HG03108 (cell line): ENCODE data around the gene CRIP3.
"Not testable (repeated sequence)": the region's sequence is repeated elsewhere in the genome, so short reads cannot be mapped to it uniquely, and the experiment has no call there.

Source experiments
- ATAC-seq: cut with Tn5 transposase; IDR thresholded peaks from one replicate; pipeline ENCODE4 v1.9.1; 2021; ENCODE audit warnings: moderate library complexity; ENCODE audit not compliant: unreplicated experiment

Gene CRIP3

GRCh38 chr6:43308101-43308989 is at the start of gene CRIP3:
Gene CRIP3, minus strand, starts transcription at chr6:43308826. Its CDS starts 34 bp downstream, at chr6:43308792.
- peak; percentile 53 for ATAC-seq

GRCh38 chr6:43355862-43356590 is 47.4 kb upstream of the CRIP3 start:
- ATAC-seq: no peak

GRCh38 chr6:43351951-43352350 is 43.3 kb upstream of the CRIP3 start:
- not testable (repeated sequence) for ATAC-seq

- ATAC-seq: no peak
Measured at GRCh38 chr6:43347444-43347843, 38.8 kb upstream of the CRIP3 start.

GRCh38 chr6:43347021-43347420 is 38.4 kb upstream of the CRIP3 start:
- no peak for ATAC-seq

GRCh38 chr6:43346243-43346642 is 37.6 kb upstream of the CRIP3 start:
- not testable (repeated sequence) for ATAC-seq

GRCh38 chr6:43339168-43339567 is 30.5 kb upstream of the CRIP3 start:
- ATAC-seq: peak; percentile 77

GRCh38 chr6:43338243-43338642 is 29.6 kb upstream of the CRIP3 start:
- peak; percentile 60 for ATAC-seq

- ATAC-seq: no peak
Measured at GRCh38 chr6:43336382-43336781, 27.8 kb upstream of the CRIP3 start.

- no peak for ATAC-seq
Measured at GRCh38 chr6:43335469-43335868, 26.8 kb upstream of the CRIP3 start.

- no peak for ATAC-seq
Measured at GRCh38 chr6:43334466-43335095, 26.0 kb upstream of the CRIP3 start.

- ATAC-seq: no peak
Measured at GRCh38 chr6:43331891-43332290, 23.3 kb upstream of the CRIP3 start.

GRCh38 chr6:43331470-43331869 is 22.8 kb upstream of the CRIP3 start:
- ATAC-seq: no peak

GRCh38 chr6:43328528-43328927 is 19.9 kb upstream of the CRIP3 start:
- ATAC-seq: no peak

GRCh38 chr6:43325876-43326275 is 17.2 kb upstream of the CRIP3 start:
- no peak for ATAC-seq

GRCh38 chr6:43318011-43318410 is 9.4 kb upstream of the CRIP3 start:
- no peak for ATAC-seq

GRCh38 chr6:43313813-43314212 is 5.2 kb upstream of the CRIP3 start:
- ATAC-seq: no peak

- ATAC-seq: no peak
Measured at GRCh38 chr6:43311666-43312065, 3.0 kb upstream of the CRIP3 start.

GRCh38 chr6:43310624-43311023 is 2.0 kb upstream of the CRIP3 start:
- no peak for ATAC-seq

GRCh38 chr6:43310134-43310533 is 1.5 kb upstream of the CRIP3 start:
- no peak for ATAC-seq

- no peak for ATAC-seq
Measured at GRCh38 chr6:43308990-43309477, 408 bp upstream of the CRIP3 start.
